ENCODE results near the gene PRRT1B.
"Not testable (repeated sequence)": the region's sequence is repeated elsewhere in the genome, so short reads cannot be mapped to it uniquely, and the experiment has no call there.

The PRRT1B gene

DNA sequence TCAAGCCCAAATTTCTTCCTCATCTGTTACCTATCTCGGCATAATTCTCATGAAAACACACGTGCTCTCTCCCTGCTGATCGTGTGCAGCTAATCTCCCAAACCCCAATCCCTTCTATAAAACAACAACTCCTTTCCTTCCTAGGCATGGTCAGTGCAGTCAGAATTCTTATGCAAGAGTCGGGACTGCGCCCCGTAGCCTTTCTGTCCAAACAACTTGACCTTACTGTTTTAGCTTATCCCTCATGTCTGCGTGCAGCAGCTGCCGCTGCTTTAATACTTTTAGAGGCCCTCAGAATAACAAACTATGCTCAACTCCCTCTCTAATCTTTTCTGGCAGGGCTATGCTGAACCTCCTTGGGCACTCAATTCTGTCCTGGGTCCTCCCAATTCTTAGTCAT is 5.1 kb downstream of the PRRT1B start:
- DNase-seq (ENCODE audit: low spot score), result not testable (repeated sequence)

GRCh38 chr9:131552030-131552429 is 6.7 kb downstream of the PRRT1B start:
- no peak for DNase-seq (ENCODE audit: low spot score)

GRCh38 chr9:131554087-131554842 is 8.9 kb downstream of the PRRT1B start:
- peak; percentile 8 for DNase-seq (ENCODE audit: low spot score)

- peak; percentile 18 for DNase-seq (ENCODE audit: low spot score)
These were observed 9.6 kb downstream of the PRRT1B start for GRCh38 chr9:131554843-131555351.

- peak; percentile 6 for DNase-seq (ENCODE audit: low spot score)
These were observed 10.7 kb downstream of the PRRT1B start for GRCh38 chr9:131555841-131556673.

DNA sequence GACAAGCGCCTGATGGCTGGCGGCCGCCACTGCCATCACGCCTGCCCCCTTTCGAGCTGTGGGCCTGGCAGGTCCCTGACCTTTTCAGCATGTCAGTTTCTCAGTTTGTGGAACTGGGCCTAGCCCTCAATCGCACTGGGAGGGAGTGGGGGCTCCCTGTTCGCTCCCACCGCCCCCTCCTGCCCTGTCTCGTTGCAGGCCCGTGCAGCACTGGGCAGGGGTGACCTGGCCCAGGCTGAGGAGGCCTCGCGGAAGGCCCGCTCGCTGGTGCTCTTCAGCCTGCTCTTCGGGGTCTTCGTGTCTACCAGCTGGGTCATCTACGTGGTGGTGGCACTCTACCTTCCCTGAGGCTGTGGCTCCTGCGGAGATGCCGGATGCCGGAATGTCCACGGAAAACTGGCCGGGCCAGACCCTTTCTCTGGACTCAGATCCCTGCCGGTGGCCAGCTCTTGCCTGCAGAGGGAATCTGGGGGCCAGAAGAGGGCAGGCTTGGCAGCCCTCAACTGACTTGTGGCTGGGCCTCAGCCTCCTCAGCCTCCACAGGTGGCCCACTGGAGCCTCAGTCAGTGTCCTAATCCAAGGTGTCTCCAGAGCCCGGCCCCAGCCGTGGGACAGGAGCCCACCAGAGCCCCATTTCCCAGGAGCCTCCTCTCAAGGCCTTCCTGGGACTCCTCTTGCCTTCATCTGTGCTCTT is 12.7 kb downstream of the PRRT1B start:
- no peak for DNase-seq (ENCODE audit: low spot score)

- no peak for DNase-seq (ENCODE audit: low spot score)
These were observed 14.2 kb downstream of the PRRT1B start for GRCh38 chr9:131559421-131560000.

- DNase-seq (ENCODE audit: low spot score), result no peak
These were observed 17.0 kb downstream of the PRRT1B start for GRCh38 chr9:131562032-131562959.

- no peak for DNase-seq (ENCODE audit: low spot score)
These were observed 20.0 kb downstream of the PRRT1B start for GRCh38 chr9:131565369-131565768.

GRCh38 chr9:131566158-131566557 is 20.8 kb downstream of the PRRT1B start:
- DNase-seq (ENCODE audit: low spot score), result no peak

DNA sequence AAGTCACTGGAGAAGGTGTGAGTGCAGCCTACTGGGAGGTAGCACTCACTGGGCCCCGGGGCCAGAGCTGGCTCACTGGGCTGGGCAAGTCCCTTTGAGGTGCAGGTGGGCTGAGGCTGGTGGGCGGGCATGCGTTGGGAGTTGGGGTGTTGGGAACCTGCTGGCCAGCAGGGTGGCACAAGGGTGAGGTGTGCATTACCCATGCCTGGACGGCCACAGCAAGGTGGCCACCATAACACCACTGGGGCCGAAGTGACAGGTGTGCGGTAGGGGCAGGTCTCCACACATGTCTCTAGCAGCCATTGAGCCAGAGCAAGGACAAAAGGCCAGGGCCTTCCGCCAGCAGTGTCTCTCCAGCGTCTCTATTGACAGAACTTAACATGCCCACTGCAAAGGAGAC is 22.6 kb downstream of the PRRT1B start:
- no peak for DNase-seq (ENCODE audit: low spot score)

- DNase-seq (ENCODE audit: low spot score), result no peak
These were observed 29.7 kb downstream of the PRRT1B start for GRCh38 chr9:131574730-131575640.

DNA sequence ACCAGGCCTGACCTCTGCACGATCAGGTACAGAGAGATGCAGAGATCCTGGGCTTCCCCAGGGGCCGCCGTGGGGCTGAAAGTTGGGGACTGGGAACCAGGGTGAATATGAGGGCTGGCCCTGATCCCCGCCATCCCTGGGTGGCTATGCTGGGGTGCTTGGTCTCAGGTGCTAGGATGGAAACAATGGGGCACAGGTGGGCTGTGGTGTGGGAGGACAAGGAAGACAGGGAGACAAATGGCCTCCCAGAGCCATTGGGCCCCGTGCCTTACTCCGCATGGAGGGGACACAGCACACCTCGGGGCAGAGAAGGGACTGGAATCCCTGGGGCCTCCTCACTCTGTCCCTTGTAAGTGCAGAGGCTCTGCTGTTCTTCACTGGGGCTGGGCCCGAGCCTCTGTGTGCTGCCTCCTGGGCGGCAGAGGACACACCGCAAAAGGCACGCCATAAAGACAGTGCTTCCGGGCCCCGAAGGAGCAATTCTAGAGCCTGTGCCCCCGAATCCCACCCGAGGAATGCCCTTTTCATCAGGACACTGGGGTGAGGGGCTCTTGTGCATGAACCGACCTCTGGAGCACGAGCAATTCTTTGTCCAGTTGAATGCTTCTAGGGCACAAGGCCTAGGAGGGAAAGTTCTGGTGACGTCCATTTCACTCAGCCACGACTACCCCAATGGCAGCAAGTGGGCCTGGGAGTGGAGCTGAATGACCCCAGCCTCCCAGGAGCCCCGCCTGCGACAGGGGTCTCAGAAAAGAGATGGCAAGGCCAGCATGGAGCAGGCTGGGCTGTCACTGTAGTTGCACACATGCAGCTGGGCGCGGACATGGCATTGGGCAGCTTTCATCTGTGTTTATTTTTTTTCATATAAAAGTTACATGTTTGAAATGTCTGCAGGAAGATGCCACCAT is 30.9 kb downstream of the PRRT1B start:
- no peak for DNase-seq (ENCODE audit: low spot score)

GRCh38 chr9:131577005-131578000 is 32.0 kb downstream of the PRRT1B start:
- DNase-seq (ENCODE audit: low spot score), result no peak

- DNase-seq (ENCODE audit: low spot score), result no peak
These were observed 32.7 kb downstream of the PRRT1B start for GRCh38 chr9:131578021-131578420.

DNA sequence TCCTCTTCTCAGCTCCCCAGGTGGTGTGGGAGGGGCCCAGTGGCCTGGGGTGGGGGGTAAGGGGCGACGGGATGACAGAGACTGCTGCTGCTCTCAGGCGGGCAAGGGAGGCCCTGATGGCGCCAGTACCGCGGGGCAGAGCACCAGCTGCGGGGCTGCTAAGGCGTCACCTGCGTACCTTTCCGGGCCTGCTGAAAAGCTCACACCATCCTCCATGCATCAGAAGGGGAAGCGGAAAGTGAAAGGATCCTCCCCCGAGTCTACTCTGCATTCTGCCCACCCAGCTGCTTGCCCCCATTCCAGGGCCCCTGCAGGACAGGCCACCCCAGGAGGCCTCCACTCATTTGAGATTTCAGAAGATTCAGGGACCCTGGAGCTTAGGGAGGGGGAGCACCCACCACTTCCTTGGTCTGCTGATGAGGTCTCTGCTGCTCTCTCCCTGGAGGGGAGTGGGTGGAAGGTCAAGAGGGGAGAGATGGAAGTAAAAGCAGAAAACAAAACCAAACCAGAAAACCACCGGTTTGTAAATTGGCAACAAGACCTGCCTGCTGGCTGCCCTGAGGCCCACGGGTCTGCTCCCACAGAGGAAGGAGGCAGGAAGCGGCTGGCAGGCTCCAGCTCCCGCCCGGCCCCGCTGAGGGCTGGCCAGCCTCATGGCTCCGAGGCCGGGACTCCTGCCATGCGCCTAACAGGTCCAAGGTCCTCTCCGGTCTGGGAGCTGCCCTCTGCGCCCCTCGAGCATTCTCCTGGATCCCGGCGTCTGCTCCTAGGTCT is 33.6 kb downstream of the PRRT1B start:
- no peak for DNase-seq (ENCODE audit: low spot score)

GRCh38 chr9:131579789-131580211 is 34.5 kb downstream of the PRRT1B start:
- no peak for DNase-seq (ENCODE audit: low spot score)
